ENCODE measurements around the gene ZNF302.

Gene ZNF302

GRCh38 chr19:34644991-34645461 is 32.5 kb upstream of the ZNF302 start:
- Histone ChIP-seq H3K79me2 (ENCODE audit: low read length) (no peaks in the 10 kb centered on the region), H3K4me2 (ENCODE audit: low read length) (no peak overlapping the region), H3K27me3 (ENCODE audit: low read depth, low read length) (no peaks in the 10 kb centered on the region; the same call in 1 of the 2 replicates), H3K27ac (ENCODE audit: low read length) (no peak overlapping the region), H4K20me1 (ENCODE audit: insufficient read depth, low read length) (no peaks in the 10 kb centered on the region), H2AFZ (ENCODE audit: low read depth, low read length) (no peak overlapping the region), H3K4me3 (ENCODE audit: low read length) (no peak overlapping the region), H3K4me1 (ENCODE audit: low read length) (no peaks in the 10 kb centered on the region), H3K9ac (ENCODE audit: low read length) (no peak overlapping the region), H3K9me3 (ENCODE audit: insufficient read depth, low read length) (no peaks in the 10 kb centered on the region), H3K36me3 (replicated peaks; ENCODE audit: low read depth, low read length) (no peaks in the 10 kb centered on the region)
- TF ChIP-seq EZH2phosphoT487 (IDR thresholded peaks at IDR 0.05; ENCODE audit: low read depth) (no peak), CTCF (IDR thresholded peaks at IDR 0.05; ENCODE audit: low read depth, low read length) (no peak)

- Histone ChIP-seq H3K9me3 (ENCODE audit: insufficient read depth, low read length) (no peaks in the 10 kb centered on the region), H2AFZ (ENCODE audit: low read depth, low read length) (no peak overlapping the region), H3K36me3 (replicated peaks; ENCODE audit: low read depth, low read length) (no peaks in the 10 kb centered on the region), H3K4me2 (ENCODE audit: low read length) (no peak overlapping the region), H3K4me1 (ENCODE audit: low read length) (no peaks in the 10 kb centered on the region), H3K9ac (ENCODE audit: low read length) (no peak overlapping the region), H4K20me1 (ENCODE audit: insufficient read depth, low read length) (no peaks in the 10 kb centered on the region), H3K27ac (ENCODE audit: low read length) (no peak overlapping the region), H3K27me3 (ENCODE audit: low read depth, low read length) (no peaks in the 10 kb centered on the region; the same call in 1 of the 2 replicates), H3K79me2 (ENCODE audit: low read length) (no peaks in the 10 kb centered on the region), H3K4me3 (ENCODE audit: low read length) (no peak overlapping the region)
- no peak for TF ChIP-seq EZH2phosphoT487 (IDR thresholded peaks at IDR 0.05; ENCODE audit: low read depth)
- TF ChIP-seq CTCF (IDR thresholded peaks at IDR 0.05; ENCODE audit: low read depth, low read length) = no peak
Observed at GRCh38 chr19:34645551-34645950, 31.9 kb upstream of the ZNF302 start.

DNA sequence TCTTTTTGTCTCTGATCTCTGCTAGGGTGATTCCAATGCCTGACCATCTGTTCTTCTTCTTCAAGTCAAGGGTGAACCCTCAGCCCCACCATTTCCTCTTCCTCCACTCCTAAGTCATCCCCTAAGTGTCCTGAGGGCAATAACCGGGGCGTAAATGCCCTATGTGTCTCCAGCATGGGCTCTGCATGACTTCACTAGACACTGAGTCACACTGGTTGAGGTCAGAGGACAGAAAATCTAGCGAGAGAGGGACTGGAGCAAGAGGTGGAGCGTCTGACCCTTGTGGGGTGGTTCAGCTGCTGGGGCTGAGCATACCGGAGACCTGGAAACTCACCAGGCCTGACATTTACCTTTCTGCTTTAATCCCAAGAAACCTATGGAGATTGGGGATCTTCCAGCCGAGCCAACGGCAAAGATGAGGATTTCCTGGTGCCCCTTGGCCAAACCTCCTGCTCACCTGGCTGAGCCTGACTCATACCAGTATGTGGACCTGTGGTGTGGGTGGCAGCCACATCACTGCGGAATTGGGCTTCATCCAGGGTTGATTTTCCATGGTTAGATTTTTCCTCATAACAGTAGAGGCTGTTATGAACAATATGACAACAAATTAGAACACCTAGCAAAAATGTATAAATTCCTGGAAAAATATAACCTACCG is 27.5 kb upstream of the ZNF302 start:
- H3K4me3 ChIP-seq (ENCODE audit: low read length) = no peak overlapping the region
- H2AFZ ChIP-seq (ENCODE audit: low read depth, low read length) = no peak overlapping the region
- H3K27ac ChIP-seq (ENCODE audit: low read length) = no peak overlapping the region
- no peak overlapping the region for H3K4me2 ChIP-seq (ENCODE audit: low read length)
- no peaks in the 10 kb centered on the region for H3K79me2 ChIP-seq (ENCODE audit: low read length)
- no peaks in the 10 kb centered on the region for H4K20me1 ChIP-seq (ENCODE audit: insufficient read depth, low read length)
- no peaks in the 10 kb centered on the region for H3K36me3 ChIP-seq (replicated peaks; ENCODE audit: low read depth, low read length)
- H3K4me1 ChIP-seq (ENCODE audit: low read length) = no peaks in the 10 kb centered on the region
- no peaks in the 10 kb centered on the region for H3K27me3 ChIP-seq (ENCODE audit: low read depth, low read length)
- no peaks in the 10 kb centered on the region for H3K9me3 ChIP-seq (ENCODE audit: insufficient read depth, low read length)
- no peak overlapping the region for H3K9ac ChIP-seq (ENCODE audit: low read length)
- TF ChIP-seq EZH2phosphoT487 (IDR thresholded peaks at IDR 0.05; ENCODE audit: low read depth) (no peak), CTCF (IDR thresholded peaks at IDR 0.05; ENCODE audit: low read depth, low read length) (no peak)

- H3K36me3 ChIP-seq (replicated peaks; ENCODE audit: low read depth, low read length) = no peaks in the 10 kb centered on the region
- H3K9me3 ChIP-seq (ENCODE audit: insufficient read depth, low read length) = no peaks in the 10 kb centered on the region
Observed at GRCh38 chr19:34651747-34652146, 25.7 kb upstream of the ZNF302 start.

More at GRCh38 chr19:34651747-34652146, 25.7 kb upstream of the ZNF302 start:
- H3K4me1 ChIP-seq (ENCODE audit: low read length) = no peaks in the 10 kb centered on the region
- peaks cover 3% of the 10 kb centered on the region; the same call in 1 of the 2 replicates for H3K27me3 ChIP-seq (ENCODE audit: low read depth, low read length)
- H3K4me3 ChIP-seq (ENCODE audit: low read length) = no peak overlapping the region
- TF ChIP-seq CTCF (IDR thresholded peaks at IDR 0.05; ENCODE audit: low read depth, low read length) (no peak), EZH2phosphoT487 (IDR thresholded peaks at IDR 0.05; ENCODE audit: low read depth) (no peak)
- H3K79me2 ChIP-seq (ENCODE audit: low read length) = no peaks in the 10 kb centered on the region
- no peak overlapping the region for H3K27ac ChIP-seq (ENCODE audit: low read length)
- no peak overlapping the region for H3K4me2 ChIP-seq (ENCODE audit: low read length)
- H2AFZ ChIP-seq (ENCODE audit: low read depth, low read length) = no peak overlapping the region
- H3K9ac ChIP-seq (ENCODE audit: low read length) = no peak overlapping the region
- no peaks in the 10 kb centered on the region for H4K20me1 ChIP-seq (ENCODE audit: insufficient read depth, low read length)

All from OCI-LY3 (cell line).